HG02870 (cell line): ENCODE data around the gene CLC.
"Not testable (repeated sequence)": the region's sequence is repeated elsewhere in the genome, so short reads cannot be mapped to it uniquely, and the experiment has no call there.

Experiments used
- ATAC-seq: cut with Tn5 transposase; IDR thresholded peaks from one replicate; pipeline ENCODE4 v1.9.1; 2021; ENCODE audit warnings: mild to moderate bottlenecking, moderate library complexity; ENCODE audit not compliant: unreplicated experiment

CLC gene

DNA sequence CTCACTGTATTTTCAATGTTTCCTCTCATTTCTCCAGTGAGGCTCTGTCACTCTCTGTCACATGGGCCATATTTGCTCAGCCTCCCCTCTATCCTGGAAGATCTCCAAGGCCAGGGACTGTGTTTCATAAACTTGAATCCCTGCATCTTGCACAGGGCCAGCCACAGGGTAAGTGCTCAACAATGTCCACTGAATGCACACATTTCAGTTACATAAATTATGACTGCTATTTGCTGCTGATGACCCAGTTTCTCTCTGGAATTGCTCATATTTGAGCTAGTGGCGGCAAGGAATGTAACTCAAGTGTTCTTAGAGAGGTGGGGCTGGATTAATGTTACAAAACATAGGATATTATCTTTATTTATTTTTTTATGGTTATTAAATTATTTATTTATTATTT lies 6.1 kb downstream of the CLC start:
- no peak for ATAC-seq

DNA sequence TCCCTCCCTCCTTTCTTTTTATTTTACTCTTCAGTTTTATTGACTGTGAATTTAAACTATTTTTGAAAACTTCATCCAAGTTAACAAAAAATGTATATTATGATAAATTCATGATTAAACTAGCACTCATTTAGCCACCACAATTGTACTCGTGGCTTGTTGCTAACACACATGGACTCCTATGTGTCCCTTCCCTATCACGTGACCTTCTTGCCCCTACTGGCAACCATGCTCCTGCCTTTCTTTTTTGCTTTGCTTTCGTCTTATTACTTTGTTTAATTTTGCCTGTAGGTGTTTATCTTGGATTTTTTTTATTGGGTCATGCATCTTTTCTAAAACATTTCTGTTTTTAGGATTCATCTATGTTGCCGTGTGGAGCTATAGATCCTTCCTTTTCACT lies 8.2 kb downstream of the CLC start:
- ATAC-seq = no peak

DNA sequence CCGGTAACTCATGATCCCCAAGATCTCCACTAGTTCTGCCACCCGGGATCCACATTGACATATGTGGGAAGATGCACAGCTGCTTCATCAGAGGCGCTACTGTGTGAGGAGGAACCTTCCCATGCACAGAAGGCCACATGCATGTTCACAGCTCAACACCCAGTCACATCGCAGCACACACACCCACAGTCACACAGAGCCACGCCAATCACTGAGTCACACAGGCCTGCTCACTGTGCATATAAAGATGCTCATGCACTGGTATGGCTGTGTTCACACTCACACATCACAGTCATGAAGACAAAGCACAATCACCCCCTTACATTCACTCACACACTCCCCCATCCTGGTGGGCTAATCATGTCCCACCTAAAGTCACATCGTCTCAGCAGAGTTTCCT lies 9.8 kb downstream of the CLC start:
- ATAC-seq = no peak

DNA sequence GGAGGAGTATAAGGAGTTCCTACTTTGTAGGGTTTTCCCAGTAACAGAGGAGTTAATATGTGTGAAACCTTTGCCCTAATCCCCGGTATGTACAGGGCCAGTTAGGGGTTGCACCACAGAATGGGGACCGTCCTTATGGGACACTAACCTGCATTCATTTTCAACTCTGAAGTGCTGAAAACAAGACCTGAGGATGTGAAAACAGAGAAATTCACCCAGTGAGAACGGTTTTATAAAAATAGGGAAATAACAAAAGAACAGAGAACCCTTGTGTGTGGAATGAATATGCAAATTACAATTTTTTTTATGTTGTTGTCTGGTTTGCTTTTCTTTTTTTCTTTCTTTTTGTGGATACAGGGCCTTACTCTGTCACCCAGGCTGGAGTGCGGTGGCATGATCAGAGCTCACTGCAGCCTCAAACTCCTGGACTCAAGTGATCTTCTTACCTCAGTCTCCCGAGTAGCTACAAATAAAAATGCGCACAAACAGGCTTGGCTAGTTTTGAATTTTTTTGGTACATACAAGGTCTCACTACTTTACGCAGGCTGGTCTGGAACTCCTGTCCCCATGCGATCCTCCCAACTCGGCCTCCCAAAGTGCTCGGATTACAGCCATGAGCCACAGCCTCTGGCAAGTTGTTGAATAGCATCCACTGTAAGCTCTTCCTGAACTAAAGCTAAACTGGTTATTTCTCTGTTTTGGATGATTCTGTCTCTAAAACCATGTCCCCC lies 10.6 kb downstream of the CLC start:
- no peak for ATAC-seq

DNA sequence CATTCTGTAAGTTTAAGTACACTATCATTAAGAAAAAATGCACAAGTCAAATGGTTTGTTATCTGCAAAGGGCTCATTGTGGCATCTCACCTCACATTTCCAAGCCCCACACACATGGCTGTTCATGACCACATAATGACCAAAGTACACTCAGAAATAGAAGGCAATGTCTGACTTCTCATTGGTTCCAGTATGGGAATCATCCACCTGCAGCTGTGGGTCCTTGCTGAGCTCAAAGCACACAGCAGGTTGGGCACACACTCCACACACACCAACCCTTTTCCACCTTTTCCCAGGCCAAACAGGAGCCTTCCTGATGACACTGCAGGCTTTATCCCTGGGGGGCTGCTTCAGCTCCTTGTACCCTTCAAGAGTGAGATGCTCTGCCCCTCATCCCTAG lies 11.8 kb downstream of the CLC start:
- ATAC-seq = no peak

DNA sequence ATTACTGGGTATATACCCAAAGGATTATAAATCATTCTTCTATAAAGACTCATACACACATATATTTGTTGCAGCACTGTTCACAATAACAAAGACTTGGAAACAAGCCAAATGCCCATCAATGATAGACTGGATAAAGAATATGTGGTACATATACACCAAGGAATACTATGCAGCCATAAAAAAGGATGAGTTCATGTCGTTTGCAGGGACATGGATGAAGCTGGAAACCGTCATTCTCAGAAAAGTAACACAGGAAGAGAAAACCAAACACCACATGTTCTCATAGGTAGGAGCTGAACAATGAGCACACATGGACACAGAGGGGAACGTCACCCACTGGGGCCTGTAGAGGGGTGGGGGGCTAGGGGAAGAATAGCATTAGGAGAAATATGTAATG lies 17.7 kb downstream of the CLC start:
- ATAC-seq = not testable (repeated sequence)

DNA sequence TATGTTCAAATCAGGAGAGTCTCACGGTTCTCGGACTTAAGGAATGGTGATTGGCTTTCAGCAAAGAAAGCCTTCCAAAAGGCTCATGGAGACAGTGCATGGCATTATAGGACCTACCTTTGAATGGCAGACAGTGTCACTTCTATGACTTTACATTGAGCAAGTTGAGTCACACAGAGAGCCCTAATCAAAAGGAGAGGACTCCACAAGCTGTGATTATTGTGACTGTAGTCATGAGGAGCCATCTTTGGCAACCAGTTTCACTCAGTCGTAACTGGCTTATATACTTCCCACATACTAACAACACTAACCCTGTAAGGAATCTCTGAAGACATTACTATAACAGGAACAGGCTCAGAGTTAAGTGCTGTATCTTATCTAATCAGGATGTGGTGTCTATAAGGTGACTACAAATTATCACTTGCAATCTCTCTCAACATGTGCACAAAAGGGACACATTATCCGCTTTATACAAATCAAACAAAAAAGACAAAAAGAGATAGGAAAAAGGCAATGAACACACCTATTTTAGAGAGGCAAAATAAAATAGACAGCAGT lies 27.4 kb downstream of the CLC start:
- ATAC-seq = no peak

DNA sequence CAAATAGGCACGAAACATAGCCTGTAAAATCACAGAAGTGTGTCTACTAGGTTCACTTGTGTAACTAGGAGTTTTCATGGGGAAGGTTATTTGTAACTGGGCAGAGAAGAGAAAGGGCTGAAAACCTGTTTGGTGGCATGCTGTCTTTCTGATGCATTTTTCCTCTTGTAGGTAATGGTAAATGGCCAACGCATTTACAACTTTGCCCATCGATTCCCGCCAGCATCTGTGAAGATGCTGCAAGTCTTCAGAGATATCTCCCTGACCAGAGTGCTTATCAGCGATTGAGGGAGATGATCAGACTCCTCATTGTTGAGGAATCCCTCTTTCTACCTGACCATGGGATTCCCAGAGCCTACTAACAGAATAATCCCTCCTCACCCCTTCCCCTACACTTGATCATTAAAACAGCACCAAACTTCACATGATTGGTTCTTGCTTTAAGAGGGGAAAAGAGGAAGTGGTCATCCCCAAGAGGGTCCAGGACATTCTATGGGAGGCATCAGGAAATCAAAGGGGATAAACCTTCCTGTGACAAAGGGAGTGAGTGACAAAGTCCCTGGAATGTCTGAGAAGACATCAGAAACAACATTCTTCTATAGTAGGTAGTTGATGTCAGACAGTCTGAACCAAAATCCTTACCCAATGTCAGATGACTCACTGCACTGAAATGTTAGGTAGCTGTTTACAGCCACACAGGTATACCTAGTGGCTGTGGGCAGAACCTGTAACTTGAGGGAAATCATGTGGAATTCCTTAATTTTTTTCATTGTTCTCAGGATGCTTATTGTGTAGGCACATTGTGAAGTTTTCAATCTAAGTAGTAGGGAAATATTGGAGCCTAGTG lies 28.6 kb downstream of the CLC start:
- ATAC-seq = no peak

DNA sequence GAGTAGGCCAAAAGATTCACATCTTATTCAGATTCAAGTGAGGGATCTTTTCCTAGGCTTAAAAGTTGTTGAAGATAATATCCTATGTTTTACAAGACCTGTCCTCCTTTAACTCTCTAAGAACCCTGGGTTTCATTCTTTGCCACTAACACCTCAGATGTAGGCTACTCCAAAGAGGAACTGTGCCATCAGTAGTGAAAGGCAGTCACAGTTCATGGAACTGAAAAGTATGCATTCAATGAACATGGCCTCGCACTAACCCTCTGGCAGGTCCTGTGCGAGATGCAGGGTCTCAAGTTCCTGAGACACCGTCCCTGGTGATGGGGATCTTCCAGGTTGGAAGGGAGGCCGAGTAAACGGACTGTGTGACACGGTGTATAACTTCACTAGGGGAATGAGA lies 29.2 kb downstream of the CLC start:
- ATAC-seq = no peak

DNA sequence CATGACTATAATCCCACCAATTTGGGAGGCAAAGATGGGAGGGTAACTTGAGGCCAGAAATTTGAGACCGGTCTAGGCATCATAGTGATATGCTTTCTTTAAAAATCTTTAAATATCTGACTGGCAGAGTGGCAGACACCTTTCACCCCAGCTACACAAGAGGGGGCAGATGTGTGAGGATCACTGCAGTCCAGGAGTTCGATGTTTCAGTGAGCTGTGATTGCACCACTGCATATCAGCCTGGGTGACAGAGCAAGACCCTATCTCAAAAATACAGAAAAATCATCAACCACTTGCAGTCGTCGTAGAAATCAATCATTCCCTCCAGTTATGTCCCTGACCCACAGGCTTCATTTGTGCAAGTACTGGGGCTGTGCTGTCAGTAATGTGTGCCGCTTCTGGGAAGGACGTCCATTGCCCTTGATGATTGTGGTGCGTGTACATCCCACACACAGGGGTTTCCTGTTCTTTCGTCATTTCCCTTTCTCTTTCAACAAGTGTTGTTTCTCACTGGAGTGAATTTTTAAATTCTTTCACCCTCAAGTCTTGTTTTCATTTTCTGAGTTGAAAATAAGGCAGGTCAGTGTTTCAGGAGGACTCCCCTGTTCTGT lies 32.1 kb downstream of the CLC start:
- ATAC-seq = no peak

DNA sequence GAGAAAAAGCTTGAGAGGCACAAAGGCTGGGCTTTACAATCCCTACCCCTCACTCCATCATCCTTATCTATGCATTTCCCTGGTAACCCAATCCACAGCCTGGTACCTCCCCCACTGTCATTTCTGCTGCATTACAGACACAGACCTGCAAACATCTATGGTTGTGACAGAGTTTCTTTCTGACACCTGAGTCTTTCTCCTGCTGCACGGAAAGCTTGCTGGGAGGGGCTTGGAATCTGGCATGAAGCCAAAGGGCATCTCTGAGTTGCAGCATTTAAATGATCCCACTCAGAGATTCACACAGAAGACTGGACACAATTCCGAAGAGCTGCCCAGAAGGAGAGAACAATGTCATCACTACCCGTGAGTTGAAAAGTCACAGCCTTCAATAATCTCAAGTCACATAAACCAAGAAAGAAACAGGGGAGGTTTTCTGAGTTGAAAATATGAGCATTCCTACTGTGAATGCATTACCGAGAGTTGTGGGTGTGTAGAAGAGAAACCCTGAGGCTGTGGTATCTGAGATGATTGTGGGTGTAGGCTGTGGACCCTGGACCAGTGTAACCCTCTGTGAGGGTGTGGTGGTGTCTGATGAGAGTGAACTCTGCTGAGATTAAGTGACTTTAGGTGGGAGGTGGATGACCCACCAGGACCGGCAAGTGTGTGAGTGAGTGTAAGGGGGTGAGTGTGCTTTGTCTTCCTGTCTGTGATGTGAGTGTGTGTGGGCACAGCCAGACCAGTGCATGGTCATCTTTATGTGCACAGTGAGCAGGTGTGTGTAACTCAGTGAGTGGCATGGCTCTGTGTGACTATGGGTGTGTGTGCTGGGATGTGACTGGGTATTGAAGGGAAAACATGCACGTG lies 33.4 kb downstream of the CLC start, which contains the start of gene LGALS14:
Gene LGALS14 (plus strand): TSS at position 301 of the 864 bp plus-strand sequence. CDS start 48 bp downstream, at position 349.
- ATAC-seq = no peak

DNA sequence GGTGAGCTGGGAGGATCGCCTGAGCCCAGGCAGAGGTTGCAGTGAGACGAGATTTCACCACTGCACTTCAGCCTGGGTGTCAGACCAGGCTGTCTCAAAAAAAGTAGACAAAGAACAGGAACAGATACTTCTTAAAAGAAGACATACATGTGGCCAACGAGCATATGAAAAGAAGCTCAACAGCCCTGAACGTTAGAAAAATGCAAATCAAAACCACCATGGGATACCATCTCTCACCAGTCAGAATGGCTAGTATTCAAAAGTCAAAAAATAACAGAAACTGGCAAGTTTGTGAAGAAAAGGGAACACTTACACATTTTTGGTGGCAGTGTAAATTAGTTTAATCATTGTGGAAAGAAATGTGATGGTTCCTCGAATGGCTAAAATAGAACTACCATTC lies 36.5 kb downstream of the CLC start:
- ATAC-seq = no peak

DNA sequence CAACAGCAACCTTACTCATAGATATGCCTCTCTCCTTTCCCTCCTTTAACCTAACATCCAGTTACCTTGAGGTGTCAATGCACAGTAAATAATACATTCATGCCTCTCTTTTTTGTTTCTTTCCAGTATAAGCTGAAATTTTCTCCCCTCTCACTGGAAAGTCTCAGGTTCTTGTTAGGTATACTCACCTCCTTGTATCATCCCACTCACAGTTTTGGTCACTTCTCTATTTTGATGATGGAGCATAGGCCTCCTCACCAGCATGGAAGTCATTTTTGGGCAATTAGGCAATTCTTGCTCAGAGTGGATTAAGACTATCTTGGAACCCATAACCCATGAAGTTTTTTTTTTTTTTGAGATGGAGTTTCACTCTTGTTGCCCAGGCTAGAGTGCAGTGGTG lies 39.3 kb downstream of the CLC start:
- no peak for ATAC-seq

DNA sequence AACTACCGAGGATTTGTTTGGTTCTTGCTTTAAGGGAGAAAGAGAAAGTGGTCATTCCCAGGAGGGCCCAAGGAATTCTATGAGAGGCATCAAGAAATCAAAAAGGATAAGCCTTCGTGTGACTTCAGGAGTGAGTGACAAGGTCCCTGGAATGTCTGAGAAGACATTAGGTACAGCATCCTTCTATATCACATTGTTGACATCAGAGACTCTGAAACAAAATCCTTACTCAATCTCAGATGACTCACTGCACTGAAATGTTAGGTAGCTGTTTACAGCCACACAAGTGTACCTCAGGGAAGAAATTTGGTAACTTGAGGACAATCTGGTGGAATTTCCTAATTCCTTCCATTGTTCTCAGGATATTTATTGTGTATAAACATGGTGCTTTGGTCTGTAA lies 41.4 kb downstream of the CLC start:
- ATAC-seq = no peak

DNA sequence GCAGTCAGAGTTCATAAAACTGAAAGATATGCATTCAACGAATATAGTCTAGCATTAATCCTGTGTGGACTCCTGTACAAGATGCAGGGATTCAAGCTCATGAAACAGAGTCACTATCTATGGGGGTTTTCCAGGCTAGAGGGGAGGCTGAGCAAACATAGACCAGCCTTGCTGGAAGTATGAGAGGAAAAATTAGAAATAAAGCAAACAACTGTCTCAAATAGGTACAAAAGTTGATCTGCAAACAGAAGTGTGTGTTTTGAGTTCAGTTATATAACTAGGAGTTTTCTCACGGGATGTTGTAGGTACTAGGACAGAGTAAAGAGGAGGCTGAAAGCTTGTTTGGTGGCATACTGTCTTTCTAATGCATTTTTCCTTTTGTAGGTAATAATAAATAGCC lies 42.1 kb downstream of the CLC start:
- ATAC-seq = no peak

DNA sequence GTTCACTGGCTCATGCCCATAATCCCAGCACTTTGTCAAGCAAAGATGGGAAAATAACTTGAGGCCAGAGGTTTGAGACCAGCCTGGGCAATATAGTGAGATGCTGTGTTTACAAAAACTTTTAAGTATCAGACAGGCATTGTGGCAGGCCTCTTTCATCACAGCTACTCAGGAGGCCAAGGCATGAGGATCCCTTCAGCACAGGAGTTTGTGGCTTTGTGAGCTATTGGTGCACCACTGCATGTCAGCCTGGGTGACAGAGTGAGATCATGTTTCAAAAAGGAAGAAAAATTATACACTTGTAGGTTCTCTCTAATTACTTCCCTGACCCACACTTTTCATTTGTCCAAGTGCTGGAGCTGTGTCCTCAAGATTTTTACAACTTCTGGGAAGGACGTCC lies 45.0 kb downstream of the CLC start:
- ATAC-seq = no peak

DNA sequence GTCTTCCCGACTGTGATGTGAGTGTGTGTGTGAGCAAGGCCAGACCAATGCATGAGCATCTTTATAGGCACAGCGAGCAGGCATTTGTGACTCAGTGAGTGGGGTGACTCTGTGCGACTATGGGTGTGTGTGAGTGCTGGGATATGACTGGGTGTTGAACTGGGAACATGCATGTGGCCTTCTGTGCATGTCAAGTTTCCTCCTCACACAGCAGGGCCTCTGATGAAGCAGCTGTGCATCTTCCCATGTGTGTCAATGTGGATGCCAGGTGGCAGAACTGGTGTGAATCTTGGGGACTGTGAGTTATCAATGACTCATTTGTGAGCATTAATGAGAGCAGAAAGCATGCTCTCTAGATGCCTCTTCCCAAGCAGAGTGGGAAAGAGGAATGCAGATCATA lies 45.7 kb downstream of the CLC start:
- no peak for ATAC-seq

DNA sequence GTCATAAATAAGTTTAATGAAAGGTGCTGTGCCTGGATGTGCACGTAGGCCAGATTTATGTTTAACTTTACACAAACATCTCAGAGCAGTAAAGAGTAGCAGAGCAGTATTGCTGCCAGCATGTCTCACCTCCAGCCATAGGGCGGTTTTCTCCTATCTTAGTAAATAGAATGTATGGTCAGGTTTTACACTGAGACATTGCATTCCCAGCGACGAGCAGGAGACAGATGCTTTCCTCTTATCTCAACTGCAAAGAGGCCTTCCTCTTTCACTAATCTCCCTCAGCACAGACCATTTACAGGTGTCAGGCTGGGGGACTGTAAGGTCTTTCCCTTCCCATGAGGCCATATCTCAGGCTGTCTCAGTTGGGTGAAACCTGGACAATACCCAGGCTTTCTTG lies 49.2 kb downstream of the CLC start:
- ATAC-seq = not testable (repeated sequence)

DNA sequence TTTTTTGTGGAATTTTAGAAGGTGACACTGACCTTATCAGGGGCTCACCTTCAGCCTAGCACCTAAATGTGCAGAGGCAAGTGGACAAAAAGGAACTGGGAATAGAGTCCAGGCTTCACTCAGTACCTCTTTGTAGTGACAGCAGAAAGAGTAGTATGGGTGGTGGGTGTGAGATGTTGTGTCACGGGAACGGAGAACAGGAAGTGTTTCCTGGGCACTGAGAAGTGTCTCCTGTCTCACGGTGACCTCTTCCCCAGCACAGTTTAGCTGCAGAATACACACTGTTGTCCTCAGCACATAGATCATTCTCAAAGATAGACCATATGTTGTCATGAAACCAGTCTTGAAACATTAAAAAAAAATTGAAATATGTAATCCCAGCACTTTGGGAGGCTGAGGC lies 51.1 kb downstream of the CLC start:
- no peak for ATAC-seq

DNA sequence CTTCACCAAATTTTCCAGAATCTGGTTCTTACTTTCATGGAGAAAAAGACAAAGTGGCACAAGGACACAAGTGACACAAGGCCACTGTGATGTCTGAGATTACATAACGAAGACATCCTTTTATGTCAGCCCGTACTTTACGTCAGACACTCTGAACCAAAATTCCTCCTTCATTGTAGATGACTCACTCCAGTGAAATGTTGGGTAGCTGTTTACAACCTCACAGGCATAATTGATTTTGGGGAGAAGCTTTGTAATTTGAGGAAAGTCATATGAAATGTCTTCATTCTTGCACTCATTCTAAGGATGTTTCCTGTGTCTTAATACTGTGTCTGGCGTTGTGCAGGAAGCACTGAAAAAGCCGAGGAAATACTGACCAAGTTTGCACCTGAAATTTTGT lies 53.6 kb downstream of the CLC start:
- ATAC-seq = no peak

DNA sequence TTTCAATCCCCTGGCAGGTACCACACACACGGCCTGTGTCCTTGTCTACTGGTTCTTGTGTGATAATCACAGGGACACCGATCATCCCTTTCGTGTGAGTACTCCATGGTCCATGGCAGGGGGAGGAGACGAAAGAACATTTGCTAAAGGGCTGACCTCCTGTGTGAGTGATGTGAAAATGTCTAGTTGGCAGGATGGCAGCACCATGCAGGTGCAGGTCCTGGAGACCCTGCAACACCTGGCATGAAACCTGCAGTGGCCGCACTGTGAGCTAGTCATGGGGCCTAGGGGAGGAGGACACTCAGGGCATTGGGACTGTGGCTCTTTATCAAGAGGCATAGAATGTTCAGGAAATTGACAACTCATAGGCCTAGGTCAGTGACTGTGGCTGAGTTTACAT lies 56.4 kb downstream of the CLC start:
- ATAC-seq = no peak
